HepG2 (cell line): ENCODE measurements around the gene NAV2. TPM values are rescaled to one million over a fixed set of nuclear protein-coding genes. Genes with fewer than 3 reads are reported as not detected.

Source experiments
- CBX2 ChIP-seq, 2 experiments: fragments of 200-600 bp in 1 of 2; sonication (generic); formaldehyde crosslinking in 1 of 2; IDR thresholded peaks; 2 replicates each; pipeline versions ENCODE4 v1.7.0 to v1.8.1; 2018 to 2022; ENCODE audit warnings: low read depth in 2 of 2, low read length in 1 of 2, mild to moderate bottlenecking in 1 of 2, missing genetic modification reagents in 1 of 2
- CEBPB ChIP-seq: IDR thresholded peaks from 2 replicates; pipeline ENCODE4 v1.6.1; 2011; ENCODE audit warnings: low read depth, low read length, improper control_type of control experiment, borderline replicate concordance
- ESRRA ChIP-seq: sonication (generic); formaldehyde crosslinking; IDR thresholded peaks from 2 replicates; pipeline ENCODE4 v1.5.1; 2020; ENCODE audit warnings: mild to moderate bottlenecking, low read depth, missing genetic modification reagents
- GTF2F1 ChIP-seq: fragments of 150-350 bp; IDR thresholded peaks from 2 replicates; pipeline ENCODE4 v1.6.1; 2014; ENCODE audit warnings: low read length
- JDP2 ChIP-seq: sonication (generic); formaldehyde crosslinking; IDR thresholded peaks from 2 replicates; pipeline ENCODE4 v1.8.1; 2022; ENCODE audit warnings: missing genetic modification reagents, borderline replicate concordance
- MXD4 ChIP-seq: IDR thresholded peaks from 2 replicates; pipeline ENCODE4 v1.6.1; 2016; ENCODE audit warnings: mild to moderate bottlenecking, missing biosample characterization, missing genetic modification reagents
- PLRG1 ChIP-seq: fragments of 450-650 bp; conservative IDR thresholded peaks from 2 replicates; pipeline ENCODE4 v1.6.1; 2016
- PRPF4 ChIP-seq: fragments of 200-400 bp; formaldehyde crosslinking; IDR thresholded peaks from 2 replicates; pipeline ENCODE4 v1.6.1; 2016; ENCODE audit warnings: low read length, low read depth; ENCODE audit not compliant: poor library complexity, severe bottlenecking
- SPEN ChIP-seq: sonication (generic); formaldehyde crosslinking; IDR thresholded peaks from 2 replicates; pipeline ENCODE4 v1.5.1; 2020; ENCODE audit warnings: low read depth, mild to moderate bottlenecking, missing genetic modification reagents
- TMF1 ChIP-seq: sonication (generic); formaldehyde crosslinking; IDR thresholded peaks from 2 replicates; pipeline ENCODE4 v1.8.1; 2022; ENCODE audit warnings: low read depth, missing genetic modification reagents
- U2AF2 ChIP-seq: fragments of 200-400 bp; formaldehyde crosslinking; IDR thresholded peaks from 2 replicates; pipeline ENCODE4 v1.6.1; 2017; ENCODE audit warnings: low read depth, mild to moderate bottlenecking, low read length
- ZIK1 ChIP-seq: sonication (generic); formaldehyde crosslinking; IDR thresholded peaks from 2 replicates; pipeline ENCODE4 v1.5.0; 2020; ENCODE audit warnings: mild to moderate bottlenecking, low read depth, missing genetic modification reagents, borderline replicate concordance
- ZNF10 ChIP-seq: sonication (generic); formaldehyde crosslinking; IDR thresholded peaks from 2 replicates; pipeline ENCODE4 v1.4.0; 2020; ENCODE audit warnings: mild to moderate bottlenecking, low read depth, missing genetic modification reagents, borderline replicate concordance
- ZNF431 ChIP-seq: sonication (generic); formaldehyde crosslinking; IDR thresholded peaks from 2 replicates; pipeline ENCODE4 v1.9.0; 2022; ENCODE audit warnings: missing genetic modification reagents, low read depth, mild to moderate bottlenecking, borderline replicate concordance
- ZNF7 ChIP-seq: IDR thresholded peaks from 2 replicates; pipeline ENCODE4 v1.6.1; 2016; ENCODE audit warnings: missing biosample characterization, missing genetic modification reagents
- ZNF709 ChIP-seq: sonication (generic); formaldehyde crosslinking; IDR thresholded peaks from 2 replicates; pipeline ENCODE4 v1.5.0; 2020; ENCODE audit warnings: mild to moderate bottlenecking, missing genetic modification reagents
- ZNF720 ChIP-seq: sonication (generic); formaldehyde crosslinking; IDR thresholded peaks from 2 replicates; pipeline ENCODE4 v1.4.0; 2020; ENCODE audit warnings: missing genetic modification reagents
- ZNF788 ChIP-seq: sonication (generic); formaldehyde crosslinking; IDR thresholded peaks from 2 replicates; pipeline ENCODE4 v1.5.0; 2020; ENCODE audit warnings: mild to moderate bottlenecking, missing genetic modification reagents, borderline replicate concordance
- polyA plus RNA-seq, 8 experiments: library from polyadenylated mRNA; depleted of rRNA in 3 of 8; stranded (reverse) in 7 of 8; unstranded in 1 of 8; fragments of >200 nt; fragmentation: Illumina TruSeq in 4 of 8; extraction: Trizol in 4 of 8; gene quantifications; 2 replicates each; pipeline versions ENCODE4 v1.2.1 to v1.2.3, GENCODE V29; 2011 to 2016; ENCODE audit warnings: low read depth in 4 of 8, missing spikeins in 1 of 8, mixed read lengths in 1 of 8; ENCODE audit not compliant: insufficient read depth in 1 of 8
- total RNA-seq, 5 experiments: library from RNA; depleted of rRNA; stranded (reverse); fragments of >200 nt; fragmentation: Illumina TruSeq; extraction: Trizol; gene quantifications; 2 replicates each; pipeline ENCODE4 v1.2.3, GENCODE V29; 2016; ENCODE audit warnings: low read depth in 1 of 5
- TF ChIP-seq, protein P1 (sequence below): sonication (generic); formaldehyde crosslinking; IDR thresholded peaks from 2 replicates; pipeline ENCODE4 v1.5.0; 2020; ENCODE audit warnings: missing genetic modification reagents, mild to moderate bottlenecking, borderline replicate concordance
- TF ChIP-seq, protein P2 (sequence below), 2 experiments: sonication (generic) in 1 of 2; formaldehyde crosslinking in 1 of 2; IDR thresholded peaks; 2 replicates each; pipeline versions ENCODE4 v1.6.1 to v1.9.0; 2014 to 2022; ENCODE audit warnings: antibody characterized with exemption in 1 of 2, borderline replicate concordance in 1 of 2, inconsistent platforms in 1 of 2, low read depth in 1 of 2, missing genetic modification reagents in 1 of 2
- TF ChIP-seq, protein P3 (sequence below): IDR thresholded peaks from 2 replicates; pipeline ENCODE4 v1.6.1; 2018; ENCODE audit warnings: missing genetic modification reagents, mild to moderate bottlenecking, missing compliant biosample characterization

Gene NAV2
- total and polyA plus RNA-seq, 2 of the 13 experiments (the other 11 are each of a cell fraction or from before 2014, with no cell fraction given): 9.3 to 34.6 TPM

DNA sequence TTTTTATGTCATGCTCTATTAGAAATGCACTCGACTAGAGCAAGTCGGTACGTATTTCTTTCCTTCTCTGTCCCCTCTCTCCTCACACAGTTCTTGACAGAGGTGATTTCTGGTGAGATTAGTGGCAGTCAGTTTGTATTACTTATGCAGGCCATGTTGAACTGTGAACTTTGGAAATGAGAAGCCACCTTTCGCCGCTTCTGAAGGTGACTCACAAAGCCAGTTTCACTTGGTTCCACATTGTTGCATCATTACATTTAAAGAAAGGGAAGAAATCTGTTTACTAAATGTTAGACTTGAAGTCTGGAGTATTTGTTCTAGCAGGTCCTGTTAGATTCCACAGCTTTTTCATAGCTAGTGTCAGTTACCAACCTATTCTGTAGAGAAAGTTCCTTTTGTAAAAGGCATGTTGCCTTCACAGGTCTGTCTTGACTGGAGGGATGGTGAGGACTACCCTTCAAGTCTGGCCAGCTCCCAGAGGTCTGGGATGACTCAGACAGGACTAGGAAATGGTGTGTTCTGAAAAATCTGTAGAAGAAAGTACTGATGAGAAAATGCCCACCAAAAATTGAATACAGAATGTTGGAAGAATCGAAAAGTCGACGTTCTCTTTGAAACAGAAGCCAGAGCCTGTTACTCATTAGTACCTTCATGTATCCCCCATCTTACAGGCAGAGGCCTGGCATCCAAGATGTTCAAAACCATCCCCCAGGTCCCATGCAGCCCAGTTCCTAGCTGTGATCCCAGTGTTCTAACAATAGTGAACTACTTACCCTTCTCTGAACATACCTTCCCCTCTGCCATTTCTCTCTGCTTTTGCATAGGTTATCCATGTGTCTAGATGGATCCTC, 266.3 kb downstream of the NAV2 start (continued):
- TF ChIP-seq JDP2 (CRISPR knock-in tag) (no peak), MXD4 (CRISPR knock-in tag) (no peak), GTF2F1 (no peak), PLRG1 (no peak), ZIK1 (no peak), U2AF2 (no peak), PRPF4 (no peak), ZNF720 (CRISPR knock-in tag) (no peak), CEBPB (peak; percentile 96), ZNF7 (CRISPR knock-in tag) (no peak), ESRRA (peak; percentile 94), ZNF788 (CRISPR knock-in tag) (no peak), ZNF10 (CRISPR knock-in tag) (no peak), SPEN (CRISPR knock-in tag) (no peak), CBX2 (IDR thresholded peaks at IDR 0.05; ENCODE audit: low read depth, low read length) (no peak), CBX2 (CRISPR knock-in tag; IDR thresholded peaks at IDR 0.05; ENCODE audit: low read depth) (no peak), TMF1 (CRISPR knock-in tag) (no peak), ZNF431 (CRISPR knock-in tag) (no peak), ZNF709 (CRISPR knock-in tag) (no peak)
- TF ChIP-seq, protein P1, sequence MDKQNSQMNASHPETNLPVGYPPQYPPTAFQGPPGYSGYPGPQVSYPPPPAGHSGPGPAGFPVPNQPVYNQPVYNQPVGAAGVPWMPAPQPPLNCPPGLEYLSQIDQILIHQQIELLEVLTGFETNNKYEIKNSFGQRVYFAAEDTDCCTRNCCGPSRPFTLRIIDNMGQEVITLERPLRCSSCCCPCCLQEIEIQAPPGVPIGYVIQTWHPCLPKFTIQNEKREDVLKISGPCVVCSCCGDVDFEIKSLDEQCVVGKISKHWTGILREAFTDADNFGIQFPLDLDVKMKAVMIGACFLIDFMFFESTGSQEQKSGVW (CRISPR knock-in tag): no peak
- TF ChIP-seq, protein P2, sequence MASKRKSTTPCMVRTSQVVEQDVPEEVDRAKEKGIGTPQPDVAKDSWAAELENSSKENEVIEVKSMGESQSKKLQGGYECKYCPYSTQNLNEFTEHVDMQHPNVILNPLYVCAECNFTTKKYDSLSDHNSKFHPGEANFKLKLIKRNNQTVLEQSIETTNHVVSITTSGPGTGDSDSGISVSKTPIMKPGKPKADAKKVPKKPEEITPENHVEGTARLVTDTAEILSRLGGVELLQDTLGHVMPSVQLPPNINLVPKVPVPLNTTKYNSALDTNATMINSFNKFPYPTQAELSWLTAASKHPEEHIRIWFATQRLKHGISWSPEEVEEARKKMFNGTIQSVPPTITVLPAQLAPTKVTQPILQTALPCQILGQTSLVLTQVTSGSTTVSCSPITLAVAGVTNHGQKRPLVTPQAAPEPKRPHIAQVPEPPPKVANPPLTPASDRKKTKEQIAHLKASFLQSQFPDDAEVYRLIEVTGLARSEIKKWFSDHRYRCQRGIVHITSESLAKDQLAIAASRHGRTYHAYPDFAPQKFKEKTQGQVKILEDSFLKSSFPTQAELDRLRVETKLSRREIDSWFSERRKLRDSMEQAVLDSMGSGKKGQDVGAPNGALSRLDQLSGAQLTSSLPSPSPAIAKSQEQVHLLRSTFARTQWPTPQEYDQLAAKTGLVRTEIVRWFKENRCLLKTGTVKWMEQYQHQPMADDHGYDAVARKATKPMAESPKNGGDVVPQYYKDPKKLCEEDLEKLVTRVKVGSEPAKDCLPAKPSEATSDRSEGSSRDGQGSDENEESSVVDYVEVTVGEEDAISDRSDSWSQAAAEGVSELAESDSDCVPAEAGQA (IDR thresholded peaks at IDR 0.05; ENCODE audit: low read depth): no peak
- TF ChIP-seq, protein P2 (CRISPR knock-in tag; IDR thresholded peaks at IDR 0.05; ENCODE audit: borderline replicate concordance): no peak
- TF ChIP-seq, protein P3, sequence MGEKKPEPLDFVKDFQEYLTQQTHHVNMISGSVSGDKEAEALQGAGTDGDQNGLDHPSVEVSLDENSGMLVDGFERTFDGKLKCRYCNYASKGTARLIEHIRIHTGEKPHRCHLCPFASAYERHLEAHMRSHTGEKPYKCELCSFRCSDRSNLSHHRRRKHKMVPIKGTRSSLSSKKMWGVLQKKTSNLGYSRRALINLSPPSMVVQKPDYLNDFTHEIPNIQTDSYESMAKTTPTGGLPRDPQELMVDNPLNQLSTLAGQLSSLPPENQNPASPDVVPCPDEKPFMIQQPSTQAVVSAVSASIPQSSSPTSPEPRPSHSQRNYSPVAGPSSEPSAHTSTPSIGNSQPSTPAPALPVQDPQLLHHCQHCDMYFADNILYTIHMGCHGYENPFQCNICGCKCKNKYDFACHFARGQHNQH (CRISPR knock-in tag): peak; percentile 58; the same call in 1 of the 2 replicates
